Stimulated activated CD8-positive, alpha-beta memory T cell treated with anti-CD3 and anti-CD28 coated beads, Interleukin-7, amount 100 ng/mL, for 24 hours (primary cell): ENCODE results near the gene SLC4A9.

Source experiments
- DNase-seq: peaks from one replicate; pipeline ENCODE4 v3.0.0-alpha.2; 2020; ENCODE audit warnings: low read depth

SLC4A9 gene

GRCh38 chr5:140360101-140360500 lies at the start of gene SLC4A9:
Gene SLC4A9, plus strand, starts transcription at chr5:140360194. Its CDS starts 43 bp downstream, at chr5:140360237.
- no peak for DNase-seq

GRCh38 chr5:140310434-140310833 lies 49.6 kb upstream of the SLC4A9 start:
- no peak for DNase-seq

- DNase-seq: no peak
These were observed 49.0 kb upstream of the SLC4A9 start for GRCh38 chr5:140311011-140311467.

- DNase-seq: no peak
These were observed 47.8 kb upstream of the SLC4A9 start for GRCh38 chr5:140312067-140312790.

GRCh38 chr5:140312791-140313189 lies 47.2 kb upstream of the SLC4A9 start:
- no peak for DNase-seq

- no peak for DNase-seq
These were observed 42.1 kb upstream of the SLC4A9 start for GRCh38 chr5:140317859-140318258.

GRCh38 chr5:140318792-140319191 lies 41.2 kb upstream of the SLC4A9 start:
- DNase-seq: no peak

GRCh38 chr5:140319833-140320232 lies 40.2 kb upstream of the SLC4A9 start:
- no peak for DNase-seq

- no peak for DNase-seq
These were observed 38.2 kb upstream of the SLC4A9 start for GRCh38 chr5:140321796-140322195.

- no peak for DNase-seq
These were observed 37.0 kb upstream of the SLC4A9 start for GRCh38 chr5:140322751-140323731.

GRCh38 chr5:140324041-140324600 lies 35.9 kb upstream of the SLC4A9 start:
- no peak for DNase-seq

GRCh38 chr5:140324617-140325241 lies 35.3 kb upstream of the SLC4A9 start:
- DNase-seq: no peak

- no peak for DNase-seq
These were observed 34.5 kb upstream of the SLC4A9 start for GRCh38 chr5:140325486-140325885.

GRCh38 chr5:140327589-140327988 lies 32.4 kb upstream of the SLC4A9 start:
- DNase-seq: no peak

GRCh38 chr5:140328036-140328764 lies 31.8 kb upstream of the SLC4A9 start:
- DNase-seq: no peak

GRCh38 chr5:140329739-140330481 lies 30.1 kb upstream of the SLC4A9 start:
- no peak for DNase-seq

GRCh38 chr5:140331638-140332037 lies 28.4 kb upstream of the SLC4A9 start:
- no peak for DNase-seq

- no peak for DNase-seq
These were observed 23.6 kb upstream of the SLC4A9 start for GRCh38 chr5:140336388-140336787.

GRCh38 chr5:140337880-140338279 lies 22.1 kb upstream of the SLC4A9 start:
- DNase-seq: no peak

- DNase-seq: no peak
These were observed 21.7 kb upstream of the SLC4A9 start for GRCh38 chr5:140338336-140338735.

GRCh38 chr5:140338908-140339307 lies 21.1 kb upstream of the SLC4A9 start:
- DNase-seq: no peak
